Panc1 (cell line): Measurements from ENCODE around the gene DCTN3. TPM values are rescaled to one million over a fixed set of nuclear protein-coding genes. Genes with fewer than 3 reads are reported as not detected.

ENCODE experiments used
- ATAC-seq: fragments of 200-7000 bp; cut with Tn5 transposase; 2 replicates; pipeline ENCODE4 v1.9.1; 2020; ENCODE audit warnings: mild to moderate bottlenecking, moderate library complexity
- BruUV-seq: library from RNA; stranded (reverse); fragments of 400-500 nt; replicated peaks from 2 replicates; lab custom pipeline; 2021; lab: Mats Ljungman, UMichigan
- CTCF ChIA-PET: fragments of 300-600 bp; sonication (Branson Sonifier 250); formaldehyde crosslinking; loops from one replicate; lab custom pipeline; 2022; ENCODE audit warnings: antibody characterized with exemption; lab: Charles Lee
- POLR2A ChIA-PET: fragments of 300-600 bp; sonication (Branson Sonifier 250); formaldehyde crosslinking; loops from one replicate; lab custom pipeline; 2022; ENCODE audit warnings: antibody characterized with exemption; lab: Charles Lee
- DNase-seq: peaks from one replicate; pipeline ENCODE4 v3.0.0-alpha.2; 2010; ENCODE audit warnings: low read depth, low spot score
- H3K27ac ChIP-seq: 2 replicates; pipeline ENCODE4 v1.5.1; 2011; ENCODE audit warnings: mild to moderate bottlenecking, low read length, inconsistent platforms
- H3K27me3 ChIP-seq: fragments of 200-500 bp; sonication (Bioruptor generic); 2 replicates; pipeline ENCODE4 v1.6.0; 2014; ENCODE audit warnings: low read length, inconsistent platforms; ENCODE audit not compliant: control insufficient read depth, insufficient read depth
- H3K36me3 ChIP-seq: fragments of 200-500 bp; sonication (Bioruptor generic); 2 replicates; pipeline ENCODE4 v1.5.1; 2014; ENCODE audit warnings: inconsistent platforms, mild to moderate bottlenecking, low read length, moderate library complexity; ENCODE audit not compliant: control insufficient read depth, insufficient read depth
- H3K4me1 ChIP-seq: 2 replicates; pipeline ENCODE4 v1.5.1; 2011; ENCODE audit warnings: inconsistent platforms, mild to moderate bottlenecking, low read length, moderate library complexity; ENCODE audit not compliant: control insufficient read depth, insufficient read depth
- H3K4me3 ChIP-seq, 2 experiments: 2 replicates each; pipeline ENCODE4 v1.5.1; 2011 to 2012; ENCODE audit warnings: low read depth in 2 of 2, low read length in 2 of 2, mild to moderate bottlenecking in 2 of 2, inconsistent platforms in 1 of 2, moderate library complexity in 1 of 2
- H3K9me3 ChIP-seq: fragments of 200-500 bp; sonication (Bioruptor generic); 2 replicates; pipeline ENCODE4 v1.5.1; 2014; ENCODE audit warnings: low read depth, mild to moderate bottlenecking, inconsistent platforms, low read length, moderate library complexity; ENCODE audit not compliant: control insufficient read depth, insufficient read depth
- POLR2AphosphoS5 ChIP-seq: IDR thresholded peaks from 2 replicates; pipeline ENCODE4 v1.6.1; 2012; ENCODE audit warnings: mild to moderate bottlenecking, low read depth, low read length, moderate library complexity
- REST ChIP-seq, 2 experiments: IDR thresholded peaks; 2 replicates each; pipeline ENCODE4 v1.6.1; 2011 to 2012; ENCODE audit warnings: low read depth in 2 of 2, control low read depth in 1 of 2, low read length in 1 of 2, mild to moderate bottlenecking in 1 of 2, moderate library complexity in 1 of 2; ENCODE audit not compliant: insufficient read depth in 1 of 2
- SIN3A ChIP-seq: IDR thresholded peaks from 2 replicates; pipeline ENCODE4 v1.6.1; 2012; ENCODE audit warnings: low read depth, mild to moderate bottlenecking, low read length, moderate library complexity, borderline replicate concordance; ENCODE audit not compliant: insufficient read depth
- TCF7L2 ChIP-seq: IDR thresholded peaks from 2 replicates; pipeline ENCODE4 v1.6.1; 2011; ENCODE audit warnings: mild to moderate bottlenecking, low read depth, low read length, inconsistent platforms
- in situ Hi-C: cut with HindIII; loops from 2 replicates; pipeline ENCODE4 v1.10.0; 2016; ENCODE audit warnings: low sequenced_read_pairs, low pct_unique_long_range_greater_than_20kb
- intact Hi-C: fragments of 100-400 bp; cut with micrococcal nuclease; formaldehyde crosslinking; loops from one replicate; pipeline ENCODE4 v1.10.0; 2022; ENCODE audit not compliant: unreplicated experiment
- total RNA-seq: library from RNA; stranded (reverse); gene quantifications from one replicate; pipeline ENCODE4 v1.2.1, GENCODE V29; 2021; ENCODE audit not compliant: unreplicated experiment
- TF ChIP-seq, protein P1 (sequence below): fragments of 450-650 bp; IDR thresholded peaks from 2 replicates; pipeline ENCODE4 v1.5.1; 2017; ENCODE audit warnings: mild to moderate bottlenecking

Gene DCTN3
- total RNA-seq, 1 experiment from 2014 or later: 110 TPM

DNA sequence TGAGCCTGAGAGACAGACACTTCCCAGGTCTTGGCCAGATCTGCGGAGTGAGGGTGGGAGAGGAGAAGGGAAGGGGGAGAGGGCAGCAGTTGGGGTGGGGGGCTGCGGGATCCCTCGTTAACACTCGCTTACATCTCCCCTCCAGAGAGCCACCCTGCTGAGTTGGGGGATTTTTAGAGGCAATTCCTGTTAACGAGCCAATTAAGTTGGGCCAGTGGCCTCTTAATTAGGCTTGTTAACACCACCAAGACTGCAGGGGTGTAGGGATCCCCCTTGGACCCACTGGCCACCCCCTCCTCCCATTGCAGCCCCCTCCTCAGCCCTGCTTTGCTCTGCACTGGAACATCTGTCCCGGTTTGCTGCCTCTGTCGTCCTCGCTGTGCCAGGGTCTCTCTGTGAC, 54.4 kb downstream of the DCTN3 start:
- no peak overlapping the region for H3K4me3 ChIP-seq
- BruUV-seq: no TSS peak
- in situ Hi-C loops (no loop called here), intact Hi-C loops (no loop called here)
- ChIA-PET CTCF (no interaction called here), POLR2A (no interaction called here)
- ATAC-seq (no peak), DNase-seq (no peak)
- TF ChIP-seq TCF7L2: no peak
- no peaks in the 10 kb centered on the region for H3K9me3 ChIP-seq
- no peaks in the 10 kb centered on the region for H3K36me3 ChIP-seq
- H3K27ac ChIP-seq: no peak overlapping the region
- no peaks in the 10 kb centered on the region for H3K4me1 ChIP-seq
- no peaks in the 10 kb centered on the region for H3K27me3 ChIP-seq

GRCh38 chr9:34564617-34565016, 55.7 kb downstream of the DCTN3 start:
- intact Hi-C loops (no loop called here), in situ Hi-C loops (no loop called here)
- ATAC-seq (no peak), DNase-seq (no peak)
- POLR2A ChIA-PET: no interaction called here
- peaks cover 5% of the 10 kb centered on the region; the same call in 1 of the 2 replicates for H3K4me1 ChIP-seq
- CTCF ChIA-PET: no interaction called here
- H3K36me3 ChIP-seq: no peaks in the 10 kb centered on the region
- H3K27me3 ChIP-seq: no peaks in the 10 kb centered on the region
- no peaks in the 10 kb centered on the region for H3K9me3 ChIP-seq
- no peak overlapping the region for H3K4me3 ChIP-seq
- no TSS peak for BruUV-seq
- TF ChIP-seq REST (IDR thresholded peaks at IDR 0.05; ENCODE audit: insufficient read depth in 1 of 2, low read depth in 2 of 2, low read length in 1 of 2) (no peak), TCF7L2 (no peak), POLR2AphosphoS5 (no peak), SIN3A (no peak)
- TF ChIP-seq, protein P1, sequence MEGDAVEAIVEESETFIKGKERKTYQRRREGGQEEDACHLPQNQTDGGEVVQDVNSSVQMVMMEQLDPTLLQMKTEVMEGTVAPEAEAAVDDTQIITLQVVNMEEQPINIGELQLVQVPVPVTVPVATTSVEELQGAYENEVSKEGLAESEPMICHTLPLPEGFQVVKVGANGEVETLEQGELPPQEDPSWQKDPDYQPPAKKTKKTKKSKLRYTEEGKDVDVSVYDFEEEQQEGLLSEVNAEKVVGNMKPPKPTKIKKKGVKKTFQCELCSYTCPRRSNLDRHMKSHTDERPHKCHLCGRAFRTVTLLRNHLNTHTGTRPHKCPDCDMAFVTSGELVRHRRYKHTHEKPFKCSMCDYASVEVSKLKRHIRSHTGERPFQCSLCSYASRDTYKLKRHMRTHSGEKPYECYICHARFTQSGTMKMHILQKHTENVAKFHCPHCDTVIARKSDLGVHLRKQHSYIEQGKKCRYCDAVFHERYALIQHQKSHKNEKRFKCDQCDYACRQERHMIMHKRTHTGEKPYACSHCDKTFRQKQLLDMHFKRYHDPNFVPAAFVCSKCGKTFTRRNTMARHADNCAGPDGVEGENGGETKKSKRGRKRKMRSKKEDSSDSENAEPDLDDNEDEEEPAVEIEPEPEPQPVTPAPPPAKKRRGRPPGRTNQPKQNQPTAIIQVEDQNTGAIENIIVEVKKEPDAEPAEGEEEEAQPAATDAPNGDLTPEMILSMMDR: no peak
- no peak overlapping the region for H3K27ac ChIP-seq

Other genes starting within 250 kb of the DCTN3 start
- gene MYORG, start 243.6 kb downstream of the DCTN3 start, total RNA-seq: 9.7 TPM
- gene FAM219A, start 161.9 kb downstream of the DCTN3 start, total RNA-seq: 38.6 TPM
- gene DNAI1, start 161.7 kb downstream of the DCTN3 start, total RNA-seq: 2.2 TPM
- 7.2 TPM for gene ENHO, start 97.5 kb downstream of the DCTN3 start, total RNA-seq
- 2.7 TPM for gene CNTFR, start 30.8 kb downstream of the DCTN3 start, total RNA-seq
- 30.4 TPM for gene RPP25L, start 8.4 kb downstream of the DCTN3 start, total RNA-seq
- 0.33 TPM for gene ARID3C, start 8.6 kb upstream of the DCTN3 start, total RNA-seq
- gene SIGMAR1, start 17.3 kb upstream of the DCTN3 start, total RNA-seq: 131 TPM
- gene GALT, start 26.2 kb upstream of the DCTN3 start, total RNA-seq: 42.5 TPM
- gene IL11RA, start 31.7 kb upstream of the DCTN3 start, total RNA-seq: 21.6 TPM
- gene CCL27, start 42.2 kb upstream of the DCTN3 start, total RNA-seq: 0.95 TPM
- not detected for gene CCL19, start 70.8 kb upstream of the DCTN3 start, total RNA-seq
- not detected for gene CCL21, start 89.6 kb upstream of the DCTN3 start, total RNA-seq